Measurements from ENCODE around the gene CATSPER3.
A peak's percentile ranks its signal among the peaks of the same experiment; 100 is the strongest.

The CATSPER3 gene

DNA sequence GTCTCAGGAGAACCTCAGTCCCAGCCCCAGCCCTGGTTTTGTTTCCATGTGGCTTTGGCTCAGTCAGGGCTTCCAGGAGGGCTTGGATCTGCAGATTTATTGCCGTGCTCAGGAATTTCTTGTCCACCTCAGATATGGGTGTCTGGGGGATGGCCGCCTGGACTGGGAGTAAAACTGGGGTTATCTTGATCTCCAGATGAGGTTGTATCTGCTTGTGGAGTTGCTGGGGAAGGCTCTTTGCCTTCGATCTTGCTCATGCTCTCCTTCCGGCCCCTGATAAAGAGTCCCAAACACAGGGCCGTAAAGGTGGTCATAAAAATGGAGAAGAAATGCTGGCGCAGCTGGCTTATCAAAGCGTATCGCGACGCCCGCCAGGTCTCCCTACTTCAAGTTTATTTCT lies 84.2 kb downstream of the CATSPER3 start:
- Histone ChIP-seq H3K4me3 (replicated peaks; ENCODE audit: insufficient read depth, low read length) (no peak overlapping the region), H3K27me3 (ENCODE audit: insufficient read depth, poor library complexity, severe bottlenecking) (no peaks in the 10 kb centered on the region), H3K27ac (replicated peaks) (no peak overlapping the region)
- DNase-seq (ENCODE audit: low read depth in 1 of 2, low spot score in 1 of 2): no peak
- TF ChIP-seq, protein P1, sequence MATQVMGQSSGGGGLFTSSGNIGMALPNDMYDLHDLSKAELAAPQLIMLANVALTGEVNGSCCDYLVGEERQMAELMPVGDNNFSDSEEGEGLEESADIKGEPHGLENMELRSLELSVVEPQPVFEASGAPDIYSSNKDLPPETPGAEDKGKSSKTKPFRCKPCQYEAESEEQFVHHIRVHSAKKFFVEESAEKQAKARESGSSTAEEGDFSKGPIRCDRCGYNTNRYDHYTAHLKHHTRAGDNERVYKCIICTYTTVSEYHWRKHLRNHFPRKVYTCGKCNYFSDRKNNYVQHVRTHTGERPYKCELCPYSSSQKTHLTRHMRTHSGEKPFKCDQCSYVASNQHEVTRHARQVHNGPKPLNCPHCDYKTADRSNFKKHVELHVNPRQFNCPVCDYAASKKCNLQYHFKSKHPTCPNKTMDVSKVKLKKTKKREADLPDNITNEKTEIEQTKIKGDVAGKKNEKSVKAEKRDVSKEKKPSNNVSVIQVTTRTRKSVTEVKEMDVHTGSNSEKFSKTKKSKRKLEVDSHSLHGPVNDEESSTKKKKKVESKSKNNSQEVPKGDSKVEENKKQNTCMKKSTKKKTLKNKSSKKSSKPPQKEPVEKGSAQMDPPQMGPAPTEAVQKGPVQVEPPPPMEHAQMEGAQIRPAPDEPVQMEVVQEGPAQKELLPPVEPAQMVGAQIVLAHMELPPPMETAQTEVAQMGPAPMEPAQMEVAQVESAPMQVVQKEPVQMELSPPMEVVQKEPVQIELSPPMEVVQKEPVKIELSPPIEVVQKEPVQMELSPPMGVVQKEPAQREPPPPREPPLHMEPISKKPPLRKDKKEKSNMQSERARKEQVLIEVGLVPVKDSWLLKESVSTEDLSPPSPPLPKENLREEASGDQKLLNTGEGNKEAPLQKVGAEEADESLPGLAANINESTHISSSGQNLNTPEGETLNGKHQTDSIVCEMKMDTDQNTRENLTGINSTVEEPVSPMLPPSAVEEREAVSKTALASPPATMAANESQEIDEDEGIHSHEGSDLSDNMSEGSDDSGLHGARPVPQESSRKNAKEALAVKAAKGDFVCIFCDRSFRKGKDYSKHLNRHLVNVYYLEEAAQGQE (IDR thresholded peaks at IDR 0.05; ENCODE audit: insufficient replicate concordance, low read depth): no peak
- TF ChIP-seq POLR2AphosphoS5 (IDR thresholded peaks at IDR 0.05; ENCODE audit: low read depth): no peak
- TF ChIP-seq SPI1 (IDR thresholded peaks at IDR 0.05; ENCODE audit: borderline replicate concordance, low read depth): no peak
- TF ChIP-seq, protein P2, sequence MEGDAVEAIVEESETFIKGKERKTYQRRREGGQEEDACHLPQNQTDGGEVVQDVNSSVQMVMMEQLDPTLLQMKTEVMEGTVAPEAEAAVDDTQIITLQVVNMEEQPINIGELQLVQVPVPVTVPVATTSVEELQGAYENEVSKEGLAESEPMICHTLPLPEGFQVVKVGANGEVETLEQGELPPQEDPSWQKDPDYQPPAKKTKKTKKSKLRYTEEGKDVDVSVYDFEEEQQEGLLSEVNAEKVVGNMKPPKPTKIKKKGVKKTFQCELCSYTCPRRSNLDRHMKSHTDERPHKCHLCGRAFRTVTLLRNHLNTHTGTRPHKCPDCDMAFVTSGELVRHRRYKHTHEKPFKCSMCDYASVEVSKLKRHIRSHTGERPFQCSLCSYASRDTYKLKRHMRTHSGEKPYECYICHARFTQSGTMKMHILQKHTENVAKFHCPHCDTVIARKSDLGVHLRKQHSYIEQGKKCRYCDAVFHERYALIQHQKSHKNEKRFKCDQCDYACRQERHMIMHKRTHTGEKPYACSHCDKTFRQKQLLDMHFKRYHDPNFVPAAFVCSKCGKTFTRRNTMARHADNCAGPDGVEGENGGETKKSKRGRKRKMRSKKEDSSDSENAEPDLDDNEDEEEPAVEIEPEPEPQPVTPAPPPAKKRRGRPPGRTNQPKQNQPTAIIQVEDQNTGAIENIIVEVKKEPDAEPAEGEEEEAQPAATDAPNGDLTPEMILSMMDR (IDR thresholded peaks at IDR 0.05; ENCODE audit: insufficient read depth, low read length): no peak
- no peak for TF ChIP-seq GABPA (IDR thresholded peaks at IDR 0.05; ENCODE audit: low read depth)

DNA sequence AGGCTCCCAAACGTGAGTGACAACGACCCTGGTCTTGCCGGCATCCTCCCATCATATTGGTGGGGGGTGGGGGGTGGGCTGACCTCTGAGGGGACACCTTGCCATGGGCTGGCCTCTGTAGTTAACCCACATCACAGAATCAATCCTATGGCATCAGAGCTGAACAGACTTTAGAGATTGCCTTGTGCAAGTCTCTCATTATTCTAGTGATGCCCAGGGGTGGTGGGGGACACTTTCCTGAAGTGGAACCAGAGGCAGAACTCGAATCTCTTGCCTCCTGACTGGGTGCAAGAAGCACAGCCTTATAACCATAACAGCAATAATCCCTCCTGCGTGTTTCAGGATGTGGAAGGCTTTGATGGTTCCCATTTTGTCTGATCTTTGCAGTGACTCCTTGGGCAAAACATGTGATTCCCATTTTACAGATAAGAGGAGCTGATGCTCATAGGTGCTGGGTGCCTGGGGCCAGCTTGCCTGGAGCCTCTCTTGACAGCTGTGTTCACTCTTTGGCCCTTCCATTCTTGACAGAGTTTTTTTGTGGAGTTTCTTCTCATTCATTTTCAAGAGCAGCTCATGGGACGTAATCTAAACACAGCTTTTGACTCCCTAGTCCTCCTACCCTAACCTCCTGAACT lies 84.9 kb downstream of the CATSPER3 start:
- Histone ChIP-seq H3K27ac (replicated peaks) (no peak overlapping the region), H3K27me3 (ENCODE audit: insufficient read depth, poor library complexity, severe bottlenecking) (no peaks in the 10 kb centered on the region), H3K4me3 (replicated peaks; ENCODE audit: insufficient read depth, low read length) (no peak overlapping the region)
- TF ChIP-seq, protein P1 (IDR thresholded peaks at IDR 0.05; ENCODE audit: insufficient replicate concordance, low read depth): no peak
- TF ChIP-seq POLR2AphosphoS5 (IDR thresholded peaks at IDR 0.05; ENCODE audit: low read depth) (no peak), GABPA (IDR thresholded peaks at IDR 0.05; ENCODE audit: low read depth) (no peak)
- TF ChIP-seq, protein P2 (IDR thresholded peaks at IDR 0.05; ENCODE audit: insufficient read depth, low read length): no peak
- DNase-seq (ENCODE audit: low read depth in 1 of 2, low spot score in 1 of 2): no peak

DNA sequence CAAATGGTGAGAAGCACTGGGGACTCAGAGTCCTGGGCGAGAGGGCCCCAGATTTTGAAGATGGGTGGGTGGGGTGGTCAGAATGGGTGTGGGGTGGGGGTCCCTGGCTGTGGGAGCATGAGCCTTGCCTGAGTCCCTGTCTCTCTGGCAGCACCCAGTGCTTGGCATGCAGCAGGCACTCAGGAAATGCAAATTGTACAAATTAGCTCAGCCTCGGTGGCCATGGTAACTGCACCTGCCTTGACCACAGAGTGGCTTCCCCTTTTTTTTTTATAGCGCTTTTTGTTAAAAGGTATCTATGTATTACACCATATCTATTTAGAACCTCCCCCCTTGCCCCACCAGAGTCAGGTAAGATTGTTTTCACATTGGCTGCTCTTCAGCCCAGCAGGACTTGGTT lies 85.6 kb downstream of the CATSPER3 start:
- Histone ChIP-seq H3K27ac (replicated peaks) (no peak overlapping the region), H3K4me3 (replicated peaks; ENCODE audit: insufficient read depth, low read length) (no peak overlapping the region), H3K27me3 (ENCODE audit: insufficient read depth, poor library complexity, severe bottlenecking) (no peaks in the 10 kb centered on the region)
- TF ChIP-seq, protein P2 (IDR thresholded peaks at IDR 0.05; ENCODE audit: insufficient read depth, low read length): no peak
- peak; percentile 89 for TF ChIP-seq SPI1 (IDR thresholded peaks at IDR 0.05; ENCODE audit: borderline replicate concordance, low read depth)
- peak in 1 of 2 experiments; percentile 52 for DNase-seq (ENCODE audit: low read depth in 1 of 2, low spot score in 1 of 2)

DNA sequence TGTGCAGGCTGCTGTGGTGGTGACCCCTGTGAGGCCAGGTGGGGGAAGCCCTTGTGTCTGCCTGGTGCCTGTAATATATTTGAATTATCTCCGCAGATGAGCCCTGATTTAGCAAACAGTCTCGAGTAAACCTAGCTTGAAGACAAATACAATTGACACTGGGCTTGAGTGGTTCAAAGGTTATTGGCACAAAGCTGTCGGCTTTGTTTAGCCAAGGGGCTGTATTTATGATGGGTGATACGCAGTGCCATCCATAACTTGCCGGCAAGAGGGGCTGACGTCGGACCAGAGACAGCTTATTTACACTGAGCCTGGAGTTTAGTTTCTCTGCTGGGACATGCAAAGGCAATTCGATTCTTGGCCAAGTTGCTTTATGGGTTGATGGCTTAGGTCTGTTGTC lies 86.3 kb downstream of the CATSPER3 start:
- H3K27ac ChIP-seq (replicated peaks): no peak overlapping the region

More for the DNA sequence above, 86.3 kb downstream of the CATSPER3 start:
- TF ChIP-seq, protein P1 (IDR thresholded peaks at IDR 0.05; ENCODE audit: insufficient replicate concordance, low read depth): no peak
- TF ChIP-seq SPI1 (IDR thresholded peaks at IDR 0.05; ENCODE audit: borderline replicate concordance, low read depth) (no peak), GABPA (IDR thresholded peaks at IDR 0.05; ENCODE audit: low read depth) (no peak), POLR2AphosphoS5 (IDR thresholded peaks at IDR 0.05; ENCODE audit: low read depth) (no peak)
- TF ChIP-seq, protein P2 (IDR thresholded peaks at IDR 0.05; ENCODE audit: insufficient read depth, low read length): no peak
- no peak overlapping the region for H3K4me3 ChIP-seq (replicated peaks; ENCODE audit: insufficient read depth, low read length)
- no peaks in the 10 kb centered on the region for H3K27me3 ChIP-seq (ENCODE audit: insufficient read depth, poor library complexity, severe bottlenecking)
- no peak for DNase-seq (ENCODE audit: low read depth in 1 of 2, low spot score in 1 of 2)
